HepG2 (cell line): ENCODE data around the gene TBC1D2B. TPM values are rescaled to one million over a fixed set of nuclear protein-coding genes. Genes with fewer than 3 reads are reported as not detected.
A peak's percentile ranks its signal among the peaks of the same experiment; 100 is the strongest.

ENCODE experiments used
- GABPB1 ChIP-seq: IDR thresholded peaks from 2 replicates; pipeline ENCODE4 v1.6.1; 2016; ENCODE audit warnings: mild to moderate bottlenecking, missing genetic modification reagents, moderate library complexity, missing compliant biosample characterization
- HNF4G ChIP-seq, 2 experiments: sonication (generic) in 1 of 2; formaldehyde crosslinking in 1 of 2; IDR thresholded peaks; 2 replicates each; pipeline versions ENCODE4 v1.4.0 to v1.6.1; 2011 to 2020; ENCODE audit warnings: borderline replicate concordance in 2 of 2, low read depth in 2 of 2, mild to moderate bottlenecking in 2 of 2, low read length in 1 of 2, missing genetic modification reagents in 1 of 2, moderate library complexity in 1 of 2
- MBNL3 ChIP-seq: fragments of 250-450 bp; sonication (Bioruptor Pico); conservative IDR thresholded peaks from 2 replicates; pipeline ENCODE4 v1.8.0; 2022; ENCODE audit warnings: mild to moderate bottlenecking, inconsistent platforms
- PHF5A ChIP-seq: IDR thresholded peaks from one replicate; pipeline ENCODE4 v1.6.1; 2018; ENCODE audit warnings: low read depth, missing genetic modification reagents; ENCODE audit not compliant: unreplicated experiment
- RARG ChIP-seq: sonication (generic); formaldehyde crosslinking; IDR thresholded peaks from 2 replicates; pipeline ENCODE4 v1.4.0; 2020; ENCODE audit warnings: low read depth, mild to moderate bottlenecking, missing genetic modification reagents
- SNAI1 ChIP-seq: sonication (generic); formaldehyde crosslinking; IDR thresholded peaks from 2 replicates; pipeline ENCODE4 v1.5.0; 2020; ENCODE audit warnings: mild to moderate bottlenecking, missing genetic modification reagents, borderline replicate concordance
- ZBTB1 ChIP-seq: sonication (generic); formaldehyde crosslinking; IDR thresholded peaks from 2 replicates; pipeline ENCODE4 v1.4.0; 2020; ENCODE audit warnings: missing genetic modification reagents, borderline replicate concordance
- ZBTB21 ChIP-seq: sonication (generic); formaldehyde crosslinking; IDR thresholded peaks from 2 replicates; pipeline ENCODE4 v1.4.0; 2020; ENCODE audit warnings: missing genetic modification reagents
- ZBTB7A ChIP-seq: sonication (generic); formaldehyde crosslinking; IDR thresholded peaks from 2 replicates; pipeline ENCODE4 v1.8.0; 2022; ENCODE audit warnings: mild to moderate bottlenecking, missing genetic modification reagents
- ZNF253 ChIP-seq: sonication (generic); formaldehyde crosslinking; IDR thresholded peaks from 2 replicates; pipeline ENCODE4 v1.8.0; 2022; ENCODE audit warnings: mild to moderate bottlenecking, missing genetic modification reagents, borderline replicate concordance
- ZNF441 ChIP-seq: sonication (generic); formaldehyde crosslinking; IDR thresholded peaks from 2 replicates; pipeline ENCODE4 v1.7.0; 2021; ENCODE audit warnings: missing genetic modification reagents, borderline replicate concordance
- ZNF446 ChIP-seq: sonication (generic); formaldehyde crosslinking; IDR thresholded peaks from 2 replicates; pipeline ENCODE4 v1.5.0; 2020; ENCODE audit warnings: mild to moderate bottlenecking, missing genetic modification reagents
- ZNF598 ChIP-seq: sonication (generic); formaldehyde crosslinking; IDR thresholded peaks from 2 replicates; pipeline ENCODE4 v1.5.1; 2020; ENCODE audit warnings: mild to moderate bottlenecking, missing genetic modification reagents, borderline replicate concordance
- ZSCAN25 ChIP-seq: sonication (generic); formaldehyde crosslinking; IDR thresholded peaks from 2 replicates; pipeline ENCODE4 v1.8.0; 2022; ENCODE audit warnings: mild to moderate bottlenecking, missing genetic modification reagents
- polyA plus RNA-seq, 8 experiments: library from polyadenylated mRNA; depleted of rRNA in 3 of 8; stranded (reverse) in 7 of 8; unstranded in 1 of 8; fragments of >200 nt; fragmentation: Illumina TruSeq in 4 of 8; extraction: Trizol in 4 of 8; gene quantifications; 2 replicates each; pipeline versions ENCODE4 v1.2.1 to v1.2.3, GENCODE V29; 2011 to 2016; ENCODE audit warnings: low read depth in 4 of 8, missing spikeins in 1 of 8, mixed read lengths in 1 of 8; ENCODE audit not compliant: insufficient read depth in 1 of 8
- total RNA-seq, 5 experiments: library from RNA; depleted of rRNA; stranded (reverse); fragments of >200 nt; fragmentation: Illumina TruSeq; extraction: Trizol; gene quantifications; 2 replicates each; pipeline ENCODE4 v1.2.3, GENCODE V29; 2016; ENCODE audit warnings: low read depth in 1 of 5
- TF ChIP-seq, protein P1 (sequence below): sonication (generic); formaldehyde crosslinking; IDR thresholded peaks from 2 replicates; pipeline ENCODE4 v1.4.0; 2020; ENCODE audit warnings: missing genetic modification reagents
- TF ChIP-seq, protein P2 (sequence below): sonication (generic); formaldehyde crosslinking; conservative IDR thresholded peaks from 2 replicates; pipeline ENCODE4 v1.4.0; 2020; ENCODE audit warnings: missing genetic modification reagents
- TF ChIP-seq, protein P3 (sequence below): sonication (generic); formaldehyde crosslinking; IDR thresholded peaks from 2 replicates; pipeline ENCODE4 v1.5.0; 2020; ENCODE audit warnings: missing genetic modification reagents
- TF ChIP-seq, protein P4 (sequence below): sonication (generic); formaldehyde crosslinking; IDR thresholded peaks from 2 replicates; pipeline ENCODE4 v1.8.1; 2023; ENCODE audit warnings: mild to moderate bottlenecking, missing genetic modification reagents

TBC1D2B gene
- total and polyA plus RNA-seq, 2 of the 13 experiments (the other 11 are each of a cell fraction or from before 2014, with no cell fraction given): 10.1 to 14.4 TPM

DNA sequence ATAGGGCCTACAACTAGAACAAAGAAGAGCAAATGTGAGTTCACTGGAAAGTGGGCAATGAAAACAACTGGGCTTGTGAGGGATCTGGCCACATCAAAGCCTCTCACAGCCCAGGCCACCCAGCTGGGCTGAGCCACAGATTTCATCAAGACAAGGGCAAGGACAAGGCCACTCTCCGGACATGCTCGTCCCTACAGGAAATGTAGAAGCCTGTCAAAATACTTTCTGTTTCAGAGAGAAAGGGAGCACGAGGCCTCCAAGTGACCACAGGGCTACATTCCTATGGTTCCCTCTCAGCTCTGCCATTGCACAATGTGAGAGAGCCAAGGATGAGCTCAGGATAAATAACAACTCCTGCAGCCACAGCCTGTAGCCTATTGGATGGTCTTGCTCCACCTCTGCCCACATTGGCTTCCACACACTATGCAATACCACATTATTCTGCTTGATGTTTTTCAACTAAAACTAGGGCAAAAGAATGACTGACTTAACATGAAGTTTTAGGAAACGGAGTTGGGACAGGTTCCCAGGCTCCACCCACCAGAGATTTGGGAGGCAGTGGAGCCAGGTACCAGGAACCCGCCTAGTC is 12.1 kb downstream of the TBC1D2B start (continued):
- no peak for TF ChIP-seq RARG (CRISPR knock-in tag)
- TF ChIP-seq, protein P1, sequence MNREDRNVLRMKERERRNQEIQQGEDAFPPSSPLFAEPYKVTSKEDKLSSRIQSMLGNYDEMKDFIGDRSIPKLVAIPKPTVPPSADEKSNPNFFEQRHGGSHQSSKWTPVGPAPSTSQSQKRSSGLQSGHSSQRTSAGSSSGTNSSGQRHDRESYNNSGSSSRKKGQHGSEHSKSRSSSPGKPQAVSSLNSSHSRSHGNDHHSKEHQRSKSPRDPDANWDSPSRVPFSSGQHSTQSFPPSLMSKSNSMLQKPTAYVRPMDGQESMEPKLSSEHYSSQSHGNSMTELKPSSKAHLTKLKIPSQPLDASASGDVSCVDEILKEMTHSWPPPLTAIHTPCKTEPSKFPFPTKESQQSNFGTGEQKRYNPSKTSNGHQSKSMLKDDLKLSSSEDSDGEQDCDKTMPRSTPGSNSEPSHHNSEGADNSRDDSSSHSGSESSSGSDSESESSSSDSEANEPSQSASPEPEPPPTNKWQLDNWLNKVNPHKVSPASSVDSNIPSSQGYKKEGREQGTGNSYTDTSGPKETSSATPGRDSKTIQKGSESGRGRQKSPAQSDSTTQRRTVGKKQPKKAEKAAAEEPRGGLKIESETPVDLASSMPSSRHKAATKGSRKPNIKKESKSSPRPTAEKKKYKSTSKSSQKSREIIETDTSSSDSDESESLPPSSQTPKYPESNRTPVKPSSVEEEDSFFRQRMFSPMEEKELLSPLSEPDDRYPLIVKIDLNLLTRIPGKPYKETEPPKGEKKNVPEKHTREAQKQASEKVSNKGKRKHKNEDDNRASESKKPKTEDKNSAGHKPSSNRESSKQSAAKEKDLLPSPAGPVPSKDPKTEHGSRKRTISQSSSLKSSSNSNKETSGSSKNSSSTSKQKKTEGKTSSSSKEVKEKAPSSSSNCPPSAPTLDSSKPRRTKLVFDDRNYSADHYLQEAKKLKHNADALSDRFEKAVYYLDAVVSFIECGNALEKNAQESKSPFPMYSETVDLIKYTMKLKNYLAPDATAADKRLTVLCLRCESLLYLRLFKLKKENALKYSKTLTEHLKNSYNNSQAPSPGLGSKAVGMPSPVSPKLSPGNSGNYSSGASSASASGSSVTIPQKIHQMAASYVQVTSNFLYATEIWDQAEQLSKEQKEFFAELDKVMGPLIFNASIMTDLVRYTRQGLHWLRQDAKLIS: no peak
- TF ChIP-seq ZNF441 (CRISPR knock-in tag): peak; percentile 74
- TF ChIP-seq SNAI1: no peak
- TF ChIP-seq ZSCAN25 (CRISPR knock-in tag): peak; percentile 71; the same call in 1 of the 2 replicates
- TF ChIP-seq, protein P2, sequence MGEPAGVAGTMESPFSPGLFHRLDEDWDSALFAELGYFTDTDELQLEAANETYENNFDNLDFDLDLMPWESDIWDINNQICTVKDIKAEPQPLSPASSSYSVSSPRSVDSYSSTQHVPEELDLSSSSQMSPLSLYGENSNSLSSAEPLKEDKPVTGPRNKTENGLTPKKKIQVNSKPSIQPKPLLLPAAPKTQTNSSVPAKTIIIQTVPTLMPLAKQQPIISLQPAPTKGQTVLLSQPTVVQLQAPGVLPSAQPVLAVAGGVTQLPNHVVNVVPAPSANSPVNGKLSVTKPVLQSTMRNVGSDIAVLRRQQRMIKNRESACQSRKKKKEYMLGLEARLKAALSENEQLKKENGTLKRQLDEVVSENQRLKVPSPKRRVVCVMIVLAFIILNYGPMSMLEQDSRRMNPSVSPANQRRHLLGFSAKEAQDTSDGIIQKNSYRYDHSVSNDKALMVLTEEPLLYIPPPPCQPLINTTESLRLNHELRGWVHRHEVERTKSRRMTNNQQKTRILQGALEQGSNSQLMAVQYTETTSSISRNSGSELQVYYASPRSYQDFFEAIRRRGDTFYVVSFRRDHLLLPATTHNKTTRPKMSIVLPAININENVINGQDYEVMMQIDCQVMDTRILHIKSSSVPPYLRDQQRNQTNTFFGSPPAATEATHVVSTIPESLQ (CRISPR knock-in tag): peak; percentile 77; the same call in 1 of the 2 replicates
- no peak for TF ChIP-seq ZBTB1 (CRISPR knock-in tag)
- no peak for TF ChIP-seq ZNF446 (CRISPR knock-in tag)
- TF ChIP-seq GABPB1: peak; percentile 70
- peak; percentile 40; the same call in 1 of the 2 replicates for TF ChIP-seq HNF4G (IDR thresholded peaks at IDR 0.05; ENCODE audit: borderline replicate concordance, low read depth, low read length)
- peak; percentile 44; the same call in 1 of the 2 replicates for TF ChIP-seq HNF4G (CRISPR knock-in tag; IDR thresholded peaks at IDR 0.05; ENCODE audit: borderline replicate concordance, low read depth)
- TF ChIP-seq, protein P3, sequence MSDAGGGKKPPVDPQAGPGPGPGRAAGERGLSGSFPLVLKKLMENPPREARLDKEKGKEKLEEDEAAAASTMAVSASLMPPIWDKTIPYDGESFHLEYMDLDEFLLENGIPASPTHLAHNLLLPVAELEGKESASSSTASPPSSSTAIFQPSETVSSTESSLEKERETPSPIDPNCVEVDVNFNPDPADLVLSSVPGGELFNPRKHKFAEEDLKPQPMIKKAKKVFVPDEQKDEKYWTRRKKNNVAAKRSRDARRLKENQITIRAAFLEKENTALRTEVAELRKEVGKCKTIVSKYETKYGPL (CRISPR knock-in tag): no peak
- TF ChIP-seq PHF5A (CRISPR knock-in tag): peak; percentile 95
- TF ChIP-seq, protein P4, sequence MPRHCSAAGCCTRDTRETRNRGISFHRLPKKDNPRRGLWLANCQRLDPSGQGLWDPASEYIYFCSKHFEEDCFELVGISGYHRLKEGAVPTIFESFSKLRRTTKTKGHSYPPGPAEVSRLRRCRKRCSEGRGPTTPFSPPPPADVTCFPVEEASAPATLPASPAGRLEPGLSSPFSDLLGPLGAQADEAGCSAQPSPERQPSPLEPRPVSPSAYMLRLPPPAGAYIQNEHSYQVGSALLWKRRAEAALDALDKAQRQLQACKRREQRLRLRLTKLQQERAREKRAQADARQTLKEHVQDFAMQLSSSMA (CRISPR knock-in tag): no peak
- peak; percentile 42; the same call in 1 of the 2 replicates for TF ChIP-seq ZBTB7A (CRISPR knock-in tag)
- no peak for TF ChIP-seq MBNL3
- no peak for TF ChIP-seq ZNF598 (CRISPR knock-in tag)
- TF ChIP-seq ZNF253: no peak
- TF ChIP-seq ZBTB21 (CRISPR knock-in tag): peak; percentile 51; the same call in 1 of the 2 replicates
